Brain microvascular endothelial cell (primary cell): Measurements from ENCODE around the gene RGPD8.

Experiments
- DNase-seq: peaks from one replicate; pipeline ENCODE4 v3.0.0-alpha.2; 2020
- H3K27ac ChIP-seq: fragments of 250-450 bp; sonication (Bioruptor Pico); 2 replicates; pipeline ENCODE4 v1.5.1; 2020; ENCODE audit warnings: mild to moderate bottlenecking, moderate library complexity
- H3K27me3 ChIP-seq: fragments of 250-450 bp; sonication (Bioruptor Pico); replicated peaks from 2 replicates; pipeline ENCODE4 v1.5.1; 2020; ENCODE audit warnings: mild to moderate bottlenecking
- H3K36me3 ChIP-seq: fragments of 250-450 bp; sonication (Bioruptor Pico); replicated peaks from 2 replicates; pipeline ENCODE4 v1.5.1; 2020; ENCODE audit warnings: mild to moderate bottlenecking
- H3K4me3 ChIP-seq: 2 replicates; pipeline ENCODE4 v1.5.1; 2011; ENCODE audit warnings: low read depth, mild to moderate bottlenecking, control low read depth, low read length, moderate library complexity
- CTCF ChIP-seq: IDR thresholded peaks from 2 replicates; pipeline ENCODE4 v1.5.1; 2011; ENCODE audit warnings: low read depth, mild to moderate bottlenecking, moderate library complexity, low read length, control low read depth, inconsistent platforms; ENCODE audit errors: missing control alignments
- in situ Hi-C: cut with HindIII; loops from 2 replicates; pipeline ENCODE4 v1.10.0; 2017; ENCODE audit warnings: low sequenced_read_pairs, low pct_ligation_motif_present

Gene RGPD8

GRCh38 chr2:112345030-112346027 is 88.1 kb downstream of the RGPD8 start:
- no peak for DNase-seq
- no peaks in the 10 kb centered on the region for H3K27me3 ChIP-seq
- no peak overlapping the region for H3K4me3 ChIP-seq
- no peaks in the 10 kb centered on the region for H3K36me3 ChIP-seq
- H3K27ac ChIP-seq, result no peak overlapping the region
- TF ChIP-seq CTCF, result no peak
- in situ Hi-C loops, result no loop called here

GRCh38 chr2:112343827-112344585 is 89.4 kb downstream of the RGPD8 start:
- DNase-seq, result no peak
- in situ Hi-C loops, result no loop called here
- H3K36me3 ChIP-seq, result no peaks in the 10 kb centered on the region
- no peak overlapping the region for H3K4me3 ChIP-seq
- no peak overlapping the region for H3K27ac ChIP-seq
- TF ChIP-seq CTCF, result no peak
- no peaks in the 10 kb centered on the region for H3K27me3 ChIP-seq

GRCh38 chr2:112342067-112342550 is 91.3 kb downstream of the RGPD8 start:
- no peak for TF ChIP-seq CTCF
- Histone ChIP-seq H3K36me3 (no peaks in the 10 kb centered on the region), H3K27ac (no peak overlapping the region), H3K4me3 (no peak overlapping the region), H3K27me3 (no peaks in the 10 kb centered on the region)
- no peak for DNase-seq
- in situ Hi-C loops, result no loop called here

- TF ChIP-seq CTCF, result no peak
- Histone ChIP-seq H3K36me3 (no peaks in the 10 kb centered on the region), H3K27ac (no peak overlapping the region), H3K27me3 (no peaks in the 10 kb centered on the region), H3K4me3 (no peak overlapping the region)
- in situ Hi-C loops, result no loop called here
- no peak for DNase-seq
These were observed 92.8 kb downstream of the RGPD8 start for GRCh38 chr2:112340475-112341267.

- DNase-seq, result no peak
- H3K36me3 ChIP-seq, result no peaks in the 10 kb centered on the region
- H3K27me3 ChIP-seq, result no peaks in the 10 kb centered on the region
- no peak overlapping the region for H3K27ac ChIP-seq
- TF ChIP-seq CTCF, result no peak
- in situ Hi-C loops, result no loop called here
- no peak overlapping the region for H3K4me3 ChIP-seq
These were observed 93.5 kb downstream of the RGPD8 start for GRCh38 chr2:112339986-112340385.
